NCI-H524 (cell line): Measurements from ENCODE around the gene TEX264.

ENCODE experiments used
- DNase-seq, 2 experiments: peaks; one replicate each; lab custom pipeline; 2025; lab: John Stamatoyannopoulos, UW

The TEX264 gene

GRCh38 chr3:51675201-51675611, 4.2 kb downstream of the TEX264 start:
- DNase-seq = no peak

DNA sequence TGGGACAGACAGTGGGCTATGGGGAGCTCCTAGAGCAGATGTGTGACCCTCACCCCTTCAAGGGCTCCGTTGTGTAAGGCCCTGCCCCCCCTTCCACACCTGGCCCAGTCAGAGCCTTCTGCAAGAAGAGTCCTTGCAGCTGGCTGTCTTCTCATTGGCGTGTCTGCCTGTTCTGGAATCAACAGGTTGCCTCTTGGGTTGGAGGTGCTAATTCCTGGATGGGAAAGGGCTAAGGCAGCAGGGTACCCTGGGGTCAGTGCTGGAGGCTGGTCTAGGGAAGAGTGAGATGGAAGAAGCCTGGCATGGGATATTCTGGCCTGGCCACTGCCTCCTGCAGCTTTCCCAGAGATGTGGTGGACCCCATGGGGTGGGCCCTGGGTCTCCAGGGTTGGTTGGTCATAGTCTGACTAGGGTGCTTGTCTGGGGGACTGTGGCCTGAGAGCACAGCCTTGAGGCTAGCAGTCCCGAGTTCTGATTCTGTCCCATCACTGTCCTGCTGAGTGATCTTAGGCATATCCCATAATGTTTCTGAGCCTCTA, 5.1 kb downstream of the TEX264 start:
- DNase-seq = no peak

DNA sequence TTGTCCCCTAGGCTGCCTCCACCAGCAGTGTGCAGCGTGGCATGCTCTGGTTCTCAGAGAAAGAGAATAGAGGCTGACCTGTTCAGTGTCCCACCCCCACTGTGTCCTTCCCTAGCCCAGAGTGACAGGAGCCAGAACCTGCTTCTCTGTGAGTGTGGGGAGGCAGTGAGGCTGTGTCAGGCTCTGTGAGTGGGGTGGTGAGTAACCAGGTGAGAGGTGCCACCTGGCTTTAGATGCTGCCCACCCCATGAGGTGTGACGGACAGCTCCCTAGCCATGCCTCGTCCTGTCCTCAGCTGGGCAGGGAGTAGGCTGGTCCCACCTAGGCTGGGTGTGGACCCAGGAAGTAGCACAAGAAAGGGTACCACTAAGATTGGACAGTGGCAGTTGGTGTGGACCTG, 6.3 kb downstream of the TEX264 start:
- DNase-seq = no peak

- no peak for DNase-seq
These were observed 7.1 kb downstream of the TEX264 start for GRCh38 chr3:51678186-51678585.

GRCh38 chr3:51678641-51679040, 7.6 kb downstream of the TEX264 start:
- no peak for DNase-seq

GRCh38 chr3:51679318-51679717, 8.3 kb downstream of the TEX264 start:
- no peak for DNase-seq

GRCh38 chr3:51679777-51680176, 8.7 kb downstream of the TEX264 start:
- no peak for DNase-seq

GRCh38 chr3:51680196-51680595, 9.1 kb downstream of the TEX264 start:
- no peak for DNase-seq

GRCh38 chr3:51680663-51681230, 9.7 kb downstream of the TEX264 start:
- no peak for DNase-seq

DNA sequence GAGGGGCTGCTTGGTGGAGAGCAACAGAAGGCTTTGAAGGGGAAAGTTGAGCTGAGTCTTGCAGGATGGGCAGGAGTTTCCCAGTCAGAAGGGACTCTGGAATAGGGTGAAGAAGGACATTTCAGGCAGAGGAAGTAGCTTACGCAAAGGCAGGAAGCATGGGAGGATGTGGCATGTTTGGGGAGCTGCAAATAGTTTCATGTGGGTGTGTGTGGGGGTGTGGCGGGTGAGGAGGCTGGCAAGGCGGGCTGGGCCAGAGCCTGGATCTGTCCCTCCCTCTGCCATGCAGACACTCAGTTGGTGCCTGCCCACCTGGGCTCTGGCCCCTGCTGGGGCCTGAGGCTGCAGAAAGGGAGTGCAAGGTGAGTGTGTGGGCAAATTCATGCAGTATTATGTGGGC, 10.4 kb downstream of the TEX264 start:
- DNase-seq = no peak

DNA sequence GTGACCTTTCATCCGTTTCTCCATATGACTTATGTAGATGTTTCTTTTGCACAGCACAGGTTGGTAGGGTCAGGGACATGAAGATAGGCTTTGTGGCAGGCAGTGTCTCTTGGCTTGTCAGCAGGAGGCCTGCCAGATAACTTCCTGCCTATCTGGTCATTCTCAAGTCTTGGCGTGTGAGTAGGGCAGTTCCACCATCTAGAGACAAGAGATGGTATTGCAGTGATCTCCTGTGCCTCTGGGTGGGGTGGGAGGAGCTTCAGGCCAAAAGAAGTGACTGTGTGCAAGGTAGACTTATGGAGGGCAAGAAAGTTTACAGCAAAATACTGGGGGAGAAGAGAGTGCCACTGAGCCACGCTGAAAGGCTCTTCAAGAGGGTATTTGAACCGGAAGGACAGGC, 11.0 kb downstream of the TEX264 start:
- DNase-seq = peak; percentile 50 to 67

- DNase-seq = no peak
These were observed 11.5 kb downstream of the TEX264 start for GRCh38 chr3:51682526-51682925.

DNA sequence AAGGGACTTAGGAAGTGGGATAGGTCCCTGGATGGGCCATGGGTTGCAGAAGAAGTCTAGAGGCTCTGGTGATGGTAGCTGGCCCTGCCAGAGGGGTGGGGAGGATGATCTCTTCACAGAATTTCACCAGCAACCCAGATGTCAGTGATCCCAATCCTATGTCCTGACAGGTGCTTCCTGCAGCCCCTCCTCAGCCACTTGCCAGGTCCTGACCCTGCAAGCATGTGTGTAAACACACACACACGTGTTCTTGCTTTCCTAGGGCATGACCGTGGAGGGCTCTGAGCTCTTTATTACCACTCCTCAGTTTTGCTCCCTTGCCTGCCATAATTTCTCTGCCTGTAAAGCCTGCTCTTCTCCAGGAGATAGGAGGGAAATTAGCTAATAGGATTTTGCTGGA, 12.5 kb downstream of the TEX264 start:
- no peak for DNase-seq

- DNase-seq = no peak
These were observed 14.1 kb downstream of the TEX264 start for GRCh38 chr3:51684971-51685751.

GRCh38 chr3:51686056-51686455, 15.0 kb downstream of the TEX264 start:
- no peak for DNase-seq

GRCh38 chr3:51686512-51687215, 15.6 kb downstream of the TEX264 start:
- DNase-seq = no peak

GRCh38 chr3:51687431-51688205, 16.6 kb downstream of the TEX264 start:
- no peak for DNase-seq

DNA sequence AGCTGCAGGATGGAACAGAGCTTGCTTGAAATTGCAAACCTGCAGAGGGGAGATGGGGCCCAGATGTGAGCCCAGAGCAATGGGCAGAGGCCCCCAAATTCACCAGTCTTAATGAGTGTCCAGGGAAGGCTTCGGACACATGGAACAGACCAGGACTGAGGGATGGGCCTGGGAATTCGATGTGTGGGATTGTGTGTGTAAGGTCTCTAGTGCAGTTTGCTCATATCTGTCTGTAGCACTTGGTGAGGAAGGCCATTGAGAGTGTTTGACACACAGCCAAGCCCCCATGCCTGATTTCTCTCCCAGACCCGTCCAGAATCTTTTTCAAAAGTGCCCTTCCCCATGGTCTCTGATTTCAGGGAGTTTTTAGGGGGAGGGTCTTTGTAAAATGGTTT, 17.2 kb downstream of the TEX264 start:
- no peak for DNase-seq

DNA sequence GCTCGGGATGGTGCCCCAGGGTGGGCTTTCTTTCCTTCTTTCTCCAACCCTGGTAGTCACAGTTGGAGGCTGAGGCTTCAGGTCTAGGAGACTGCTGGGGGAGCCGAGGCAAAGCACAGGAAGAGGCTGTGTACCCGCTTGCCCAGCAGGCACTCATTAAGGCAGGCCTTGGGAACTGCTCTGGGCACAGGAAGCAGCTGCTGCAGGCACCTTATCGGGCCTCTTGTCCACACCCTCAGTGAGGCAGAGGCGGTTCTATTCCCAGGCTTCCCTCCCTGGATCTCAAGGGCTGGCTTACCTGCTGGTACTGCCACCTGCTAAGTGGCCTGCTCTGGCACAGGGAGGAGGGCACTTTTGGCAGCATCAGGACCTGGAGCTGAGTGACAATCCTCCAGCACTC, 20.0 kb downstream of the TEX264 start:
- no peak for DNase-seq

GRCh38 chr3:51691949-51692348, 20.9 kb downstream of the TEX264 start:
- DNase-seq = no peak

DNA sequence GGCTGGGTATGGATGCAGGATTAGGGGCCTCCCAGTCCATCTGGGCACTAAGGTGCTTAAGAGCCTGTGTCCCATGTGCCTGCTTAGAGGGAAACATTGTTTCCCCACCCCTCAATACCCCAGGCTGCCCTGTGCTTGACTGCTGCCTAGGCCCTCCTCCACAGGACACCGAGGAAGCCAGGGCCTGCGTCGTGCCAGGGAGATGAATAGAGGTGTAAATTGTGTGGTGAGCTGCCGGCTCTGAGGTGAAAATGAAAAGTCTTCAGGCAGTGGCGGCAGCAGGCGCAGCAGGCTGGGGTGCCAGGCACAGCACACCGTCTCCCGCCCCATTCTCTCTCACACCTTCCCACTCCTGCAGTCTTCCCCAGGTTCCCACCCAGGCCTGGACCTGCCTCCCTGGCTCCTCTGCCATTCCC, 21.9 kb downstream of the TEX264 start:
- no peak for DNase-seq

DNA sequence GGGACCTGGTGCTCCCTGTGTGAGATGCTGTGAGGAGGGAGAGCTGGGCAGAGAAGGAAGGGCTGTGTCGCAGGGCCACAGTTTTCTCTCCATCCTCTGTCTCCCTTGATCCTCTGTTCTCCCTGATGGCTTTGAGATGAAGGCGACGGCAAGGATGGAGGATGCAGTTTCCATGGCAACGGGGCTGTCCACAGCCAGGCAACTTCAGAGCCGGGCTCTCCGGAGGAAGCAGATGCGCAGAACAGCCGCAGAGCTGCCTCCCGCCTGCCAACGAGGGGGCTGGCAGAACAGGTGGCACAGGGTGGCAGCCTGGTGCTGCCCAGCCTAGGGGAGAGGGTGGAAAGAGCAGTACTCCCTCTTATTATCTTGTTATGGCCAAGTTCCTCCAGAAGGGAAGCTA, 25.9 kb downstream of the TEX264 start:
- DNase-seq = peak; percentile 30 to 61
